ENCODE data around the gene TMPRSS9.

The TMPRSS9 gene

DNA sequence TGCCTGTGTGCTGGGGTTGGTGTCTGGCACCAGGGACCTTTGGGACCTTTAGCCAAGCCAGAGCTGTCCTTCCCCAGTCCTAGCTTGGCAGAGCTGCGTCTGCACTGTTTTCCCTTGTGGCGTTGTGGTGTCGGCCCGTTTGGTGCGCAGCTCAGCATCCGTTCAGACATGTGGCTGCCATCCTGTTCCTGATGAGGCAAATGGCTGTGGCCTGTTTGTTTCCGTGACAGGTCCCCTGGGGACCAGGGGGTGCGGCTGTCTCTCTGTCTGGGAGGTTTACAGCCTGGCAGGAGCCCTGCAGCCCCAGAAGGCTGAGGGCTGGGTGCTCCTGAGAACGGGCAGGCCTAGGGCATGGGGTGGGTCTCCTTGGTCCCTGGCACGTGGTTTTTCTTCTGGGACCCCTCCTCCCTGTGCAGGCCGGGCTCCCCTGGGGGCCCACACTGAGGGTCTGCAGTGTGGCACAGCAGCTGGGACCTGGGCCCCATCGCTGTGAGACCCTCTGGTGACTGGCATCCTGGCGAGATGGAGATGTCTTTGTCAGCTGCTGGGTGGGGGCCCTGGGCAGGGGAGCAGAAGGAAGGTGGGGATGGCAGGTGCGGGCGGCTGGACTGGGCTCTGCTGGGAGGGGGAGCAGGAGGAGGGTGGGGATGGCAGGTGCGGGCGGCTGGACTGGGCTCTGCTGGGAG is 27.6 kb upstream of the TMPRSS9 start:
- TF ChIP-seq TOX (CRISPR knock-in tag; IDR thresholded peaks at IDR 0.05; ENCODE audit: borderline replicate concordance) (no peak), ARNTL (CRISPR knock-in tag; IDR thresholded peaks at IDR 0.05; ENCODE audit: borderline replicate concordance, low read depth) (no peak)
- no peak for ATAC-seq

DNA sequence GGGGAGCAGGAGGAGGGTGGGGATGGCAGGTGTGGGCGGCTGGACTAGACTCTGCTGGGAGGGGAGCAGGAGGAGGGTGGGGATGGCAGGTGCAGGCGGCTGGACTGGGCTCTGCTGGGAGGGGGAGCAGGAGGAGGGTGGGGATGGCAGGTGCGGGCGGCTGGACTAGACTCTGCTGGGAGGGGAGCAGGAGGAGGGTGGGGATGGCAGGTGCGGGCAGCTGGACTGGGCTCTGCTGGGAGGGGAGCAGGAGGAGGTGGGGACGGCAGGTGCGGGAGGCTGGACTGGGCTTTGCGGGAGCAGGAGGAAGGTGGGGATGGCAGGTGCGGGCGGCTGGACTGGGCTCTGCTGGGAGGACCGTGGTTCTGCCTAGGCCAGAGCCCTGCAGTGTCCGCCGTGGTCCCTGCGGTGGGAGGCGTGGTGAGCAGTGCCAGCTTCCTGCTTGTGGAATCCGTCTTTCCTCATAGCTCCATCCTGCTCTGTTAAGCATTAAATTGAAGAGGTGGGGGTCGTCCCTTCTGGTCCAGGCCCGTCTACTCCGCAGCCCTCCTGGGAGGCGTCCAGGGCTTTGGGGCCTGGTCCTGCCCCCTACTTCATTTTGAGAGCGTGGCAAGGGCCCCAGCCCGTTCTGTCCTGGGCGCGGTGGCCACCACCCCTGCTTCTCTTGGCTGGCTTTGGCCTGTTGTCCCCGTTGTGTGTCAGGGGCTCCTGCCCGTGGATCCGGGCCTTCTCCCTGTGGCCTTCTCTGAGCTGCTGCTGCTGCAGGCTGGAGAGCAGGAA is 26.8 kb upstream of the TMPRSS9 start:
- no peak for ATAC-seq
- TF ChIP-seq, protein P1, sequence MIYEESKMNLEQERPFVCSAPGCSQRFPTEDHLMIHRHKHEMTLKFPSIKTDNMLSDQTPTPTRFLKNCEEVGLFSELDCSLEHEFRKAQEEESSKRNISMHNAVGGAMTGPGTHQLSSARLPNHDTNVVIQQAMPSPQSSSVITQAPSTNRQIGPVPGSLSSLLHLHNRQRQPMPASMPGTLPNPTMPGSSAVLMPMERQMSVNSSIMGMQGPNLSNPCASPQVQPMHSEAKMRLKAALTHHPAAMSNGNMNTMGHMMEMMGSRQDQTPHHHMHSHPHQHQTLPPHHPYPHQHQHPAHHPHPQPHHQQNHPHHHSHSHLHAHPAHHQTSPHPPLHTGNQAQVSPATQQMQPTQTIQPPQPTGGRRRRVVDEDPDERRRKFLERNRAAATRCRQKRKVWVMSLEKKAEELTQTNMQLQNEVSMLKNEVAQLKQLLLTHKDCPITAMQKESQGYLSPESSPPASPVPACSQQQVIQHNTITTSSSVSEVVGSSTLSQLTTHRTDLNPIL (CRISPR knock-in tag; IDR thresholded peaks at IDR 0.05; ENCODE audit: low read depth): no peak
- TF ChIP-seq SNAI2 (CRISPR knock-in tag; IDR thresholded peaks at IDR 0.05) (no peak), CSDC2 (CRISPR knock-in tag; IDR thresholded peaks at IDR 0.05) (no peak), ISL1 (CRISPR knock-in tag; IDR thresholded peaks at IDR 0.05) (no peak)

DNA sequence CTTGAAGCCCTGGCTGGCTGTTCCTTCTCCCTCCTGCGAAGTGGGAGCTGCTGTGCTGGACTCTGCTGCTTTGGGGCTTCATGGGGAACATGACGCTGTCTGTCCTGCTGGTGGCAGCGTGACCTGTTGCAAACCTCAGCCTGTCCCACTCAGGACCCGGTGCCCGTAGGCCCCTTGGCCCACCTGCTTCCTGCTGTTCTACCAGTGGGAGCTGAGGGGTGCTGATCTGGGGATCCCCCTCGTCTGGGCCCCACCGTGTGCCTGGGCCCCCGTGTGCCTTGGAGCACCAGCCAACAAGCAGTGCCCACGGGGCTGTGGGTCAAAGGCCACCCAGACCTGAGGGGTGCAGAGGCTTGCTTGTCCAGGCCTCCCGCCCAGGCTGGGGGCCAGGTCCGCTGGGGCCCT is 26.3 kb upstream of the TMPRSS9 start:
- no peak for ATAC-seq
- TF ChIP-seq OSR1 (CRISPR knock-in tag; IDR thresholded peaks at IDR 0.05): no peak
- no peak for TF ChIP-seq ISL1 (CRISPR knock-in tag; IDR thresholded peaks at IDR 0.05)
- no peak for TF ChIP-seq RARB (CRISPR knock-in tag; IDR thresholded peaks at IDR 0.05)
- TF ChIP-seq, protein P1 (CRISPR knock-in tag; IDR thresholded peaks at IDR 0.05; ENCODE audit: low read depth): no peak
- TF ChIP-seq TOX (CRISPR knock-in tag; IDR thresholded peaks at IDR 0.05; ENCODE audit: borderline replicate concordance): no peak
- TF ChIP-seq ZNF565 (CRISPR knock-in tag; conservative IDR thresholded peaks at IDR 0.05; ENCODE audit: low read depth): no peak
- no peak for TF ChIP-seq CSDC2 (CRISPR knock-in tag; IDR thresholded peaks at IDR 0.05)
- TF ChIP-seq GLIS3 (CRISPR knock-in tag; IDR thresholded peaks at IDR 0.05): no peak
- TF ChIP-seq PATZ1 (CRISPR knock-in tag; IDR thresholded peaks at IDR 0.05; ENCODE audit: borderline replicate concordance): no peak
- no peak for TF ChIP-seq ZC3H10 (CRISPR knock-in tag; IDR thresholded peaks at IDR 0.05)

DNA sequence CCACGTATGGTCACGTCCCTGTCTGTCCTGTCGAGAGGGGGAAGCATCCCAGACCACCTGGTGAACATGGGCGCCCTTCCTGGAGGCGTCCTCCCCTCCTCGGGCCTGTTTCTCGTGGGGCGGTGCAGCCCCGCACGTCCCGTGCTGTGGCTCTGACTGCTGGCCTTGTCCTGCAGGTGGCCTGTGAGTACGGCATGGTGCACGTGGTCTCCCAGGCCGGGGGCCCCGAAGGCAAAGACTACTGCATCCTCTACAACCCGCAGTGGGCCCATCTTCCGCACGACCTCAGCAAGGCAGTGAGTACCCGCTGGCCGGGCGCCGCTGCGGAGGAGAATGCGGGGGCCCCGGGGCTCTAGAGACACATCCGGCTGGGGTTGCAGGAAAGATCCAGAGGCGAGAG is 25.6 kb upstream of the TMPRSS9 start:
- TF ChIP-seq TSHZ2 (CRISPR knock-in tag; IDR thresholded peaks at IDR 0.05) (no peak), OSR1 (CRISPR knock-in tag; IDR thresholded peaks at IDR 0.05) (no peak), SNAI2 (CRISPR knock-in tag; IDR thresholded peaks at IDR 0.05) (no peak), TOX (CRISPR knock-in tag; IDR thresholded peaks at IDR 0.05; ENCODE audit: borderline replicate concordance) (no peak), ESRRG (CRISPR knock-in tag; IDR thresholded peaks at IDR 0.05) (no peak), RARB (CRISPR knock-in tag; IDR thresholded peaks at IDR 0.05) (no peak)
- TF ChIP-seq, protein P2, sequence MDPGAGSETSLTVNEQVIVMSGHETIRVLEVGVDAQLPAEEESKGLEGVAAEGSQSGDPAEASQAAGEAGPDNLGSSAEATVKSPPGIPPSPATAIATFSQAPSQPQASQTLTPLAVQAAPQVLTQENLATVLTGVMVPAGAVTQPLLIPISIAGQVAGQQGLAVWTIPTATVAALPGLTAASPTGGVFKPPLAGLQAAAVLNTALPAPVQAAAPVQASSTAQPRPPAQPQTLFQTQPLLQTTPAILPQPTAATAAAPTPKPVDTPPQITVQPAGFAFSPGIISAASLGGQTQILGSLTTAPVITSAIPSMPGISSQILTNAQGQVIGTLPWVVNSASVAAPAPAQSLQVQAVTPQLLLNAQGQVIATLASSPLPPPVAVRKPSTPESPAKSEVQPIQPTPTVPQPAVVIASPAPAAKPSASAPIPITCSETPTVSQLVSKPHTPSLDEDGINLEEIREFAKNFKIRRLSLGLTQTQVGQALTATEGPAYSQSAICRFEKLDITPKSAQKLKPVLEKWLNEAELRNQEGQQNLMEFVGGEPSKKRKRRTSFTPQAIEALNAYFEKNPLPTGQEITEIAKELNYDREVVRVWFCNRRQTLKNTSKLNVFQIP (CRISPR knock-in tag; IDR thresholded peaks at IDR 0.05; ENCODE audit: borderline replicate concordance, low read depth): no peak

More for the DNA sequence above, 25.6 kb upstream of the TMPRSS9 start:
- no peak for ATAC-seq

All from SK-N-SH treated with all-trans-retinoic acid at 6 μM for 48 hours (cell line).